ENCODE measurements around the gene MFRP. TPM values are rescaled to one million over a fixed set of nuclear protein-coding genes. Genes with fewer than 3 reads are reported as not detected.
A peak's percentile ranks its signal among the peaks of the same experiment; 100 is the strongest.

Gene MFRP
- total and polyA plus RNA-seq, 3 donors from 2014 or later = not detected

GRCh38 chr11:119320776-119321524 lies 25.6 kb downstream of the MFRP start:
- Histone ChIP-seq H3K4me3 (peak overlapping the region; percentile 42 to 63), H3K36me3 (ENCODE audit: low read depth, missing control alignments) (no peaks in the 10 kb centered on the region), H3K27ac (peak overlapping the region; percentile 61 to 80), H3K9me3 (no peaks in the 10 kb centered on the region), H3K4me1 (peaks cover 33% of the 10 kb centered on the region), H3K27me3 (no peaks in the 10 kb centered on the region)
- 0 to 5% methylated on average over 4 to 21 of the region's 60 CpGs for WGBS, 2 donors
- TF ChIP-seq CTCF (IDR thresholded peaks at IDR 0.05) (no peak), POLR2A (IDR thresholded peaks at IDR 0.05) (no peak)
- intact Hi-C loops (cut with DNase I; ENCODE audit: low total_unique reads) = loop anchor here (5.0 kb wide), 1 partner anchor 114 kb away; the partner anchor contains the start of gene CBL
- DNase-seq = no peak

GRCh38 chr11:119320240-119320775 lies 26.2 kb downstream of the MFRP start:
- Histone ChIP-seq H3K4me1 (peaks cover 40% of the 10 kb centered on the region), H3K9me3 (no peaks in the 10 kb centered on the region), H3K27ac (peak overlapping the region; percentile 61 to 80), H3K36me3 (ENCODE audit: low read depth, missing control alignments) (no peaks in the 10 kb centered on the region), H3K4me3 (peak overlapping the region; percentile 42 to 63), H3K27me3 (no peaks in the 10 kb centered on the region)
- DNase-seq = no peak
- 33 to 37% methylated on average over 14 to 17 of the region's 17 CpGs for WGBS, 2 donors
- intact Hi-C loops (cut with DNase I; ENCODE audit: low total_unique reads) = loop anchor here (5.0 kb wide), 1 partner anchor 113 kb away; the partner anchor contains the start of gene CBL
- no peak for TF ChIP-seq CTCF (IDR thresholded peaks at IDR 0.05)
- no peak for TF ChIP-seq POLR2A (IDR thresholded peaks at IDR 0.05)

- no peaks in the 10 kb centered on the region for H3K9me3 ChIP-seq
- peak overlapping the region; percentile 61 to 80 for H3K27ac ChIP-seq
- 51 to 70% methylated on average over 11 of the region's 11 CpGs for WGBS, 2 donors
- intact Hi-C loops (cut with DNase I; ENCODE audit: low total_unique reads) = loop anchor here (5.0 kb wide), 1 partner anchor 112 kb away; the partner anchor contains the start of gene CBL
- H3K4me3 ChIP-seq = no peak overlapping the region
- no peaks in the 10 kb centered on the region for H3K36me3 ChIP-seq (ENCODE audit: low read depth, missing control alignments)
- no peak for DNase-seq
- TF ChIP-seq POLR2A (IDR thresholded peaks at IDR 0.05) = no peak
- no peak for TF ChIP-seq CTCF (IDR thresholded peaks at IDR 0.05)
- H3K27me3 ChIP-seq = no peaks in the 10 kb centered on the region
- H3K4me1 ChIP-seq = peaks cover 42% of the 10 kb centered on the region
These were observed 26.7 kb downstream of the MFRP start for GRCh38 chr11:119319700-119320239.

GRCh38 chr11:119319136-119319699 lies 27.3 kb downstream of the MFRP start:
- Histone ChIP-seq H3K9me3 (no peaks in the 10 kb centered on the region), H3K4me3 (no peak overlapping the region), H3K4me1 (peaks cover 42% of the 10 kb centered on the region), H3K27me3 (no peaks in the 10 kb centered on the region), H3K36me3 (ENCODE audit: low read depth, missing control alignments) (no peaks in the 10 kb centered on the region), H3K27ac (peak overlapping the region in 1 of 2 donors; percentile 45)
- WGBS, 2 donors = 84 to 95% methylated on average over 4 to 8 of the region's 8 CpGs
- intact Hi-C loops (cut with DNase I; ENCODE audit: low total_unique reads) = no loop called here
- no peak for TF ChIP-seq POLR2A (IDR thresholded peaks at IDR 0.05)
- TF ChIP-seq CTCF (IDR thresholded peaks at IDR 0.05) = no peak
- no peak for DNase-seq

Measured in testis (tissue), 3 donors.